ENCODE results near the gene PUM1.
"Not testable (repeated sequence)": the region's sequence is repeated elsewhere in the genome, so short reads cannot be mapped to it uniquely, and the experiment has no call there.

- not testable (repeated sequence) for TF ChIP-seq CTCF (IDR thresholded peaks at IDR 0.05 in 8 of 11, conservative IDR thresholded peaks at IDR 0.05 in 3 of 11); POLR2AphosphoS5 (IDR thresholded peaks at IDR 0.05)
These were observed 18.0 kb downstream of the PUM1 start for GRCh38 chr1:31047507-31047906.
